GM23248 (cell line): ENCODE results near the gene NLK.

Source experiments
- EZH2 ChIP-seq: fragments of 200-600 bp; sonication (generic); IDR thresholded peaks from 2 replicates; pipeline ENCODE4 v1.6.1; 2018; ENCODE audit warnings: antibody characterized with exemption, mild to moderate bottlenecking; ENCODE audit not compliant: insufficient read depth, poor library complexity, severe bottlenecking
- EZH2phosphoT487 ChIP-seq: fragments of 200-600 bp; sonication (generic); IDR thresholded peaks from 2 replicates; pipeline ENCODE4 v1.6.1; 2018; ENCODE audit warnings: antibody characterized with exemption, moderate library complexity, mild to moderate bottlenecking, low read depth; ENCODE audit not compliant: insufficient read depth

DNA sequence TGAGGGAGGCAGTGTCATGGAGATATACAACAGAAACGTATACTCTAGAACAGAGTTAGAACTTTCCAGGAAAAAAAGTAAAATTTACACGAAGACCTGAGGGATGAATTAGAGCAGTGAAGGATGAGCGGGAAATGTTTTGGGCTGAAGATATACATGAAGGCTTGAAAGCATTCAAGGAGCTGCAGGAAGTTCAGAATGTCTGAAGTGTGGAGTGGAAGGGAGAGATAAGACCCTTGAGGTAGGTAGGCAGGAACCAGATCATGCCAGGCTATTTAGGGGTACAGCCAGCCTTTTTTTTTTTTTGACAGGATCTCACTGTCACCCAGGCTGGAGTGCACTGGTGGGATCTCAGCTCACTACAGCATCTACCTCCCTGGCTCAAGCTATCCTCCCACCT is 3.2 kb upstream of the NLK start:
- TF ChIP-seq EZH2 = no peak
- no peak for TF ChIP-seq EZH2phosphoT487
